ENCODE measurements around the gene EIF4E1B. TPM values are rescaled to one million over a fixed set of nuclear protein-coding genes. Genes with fewer than 3 reads are reported as not detected.

The EIF4E1B gene, protein sequence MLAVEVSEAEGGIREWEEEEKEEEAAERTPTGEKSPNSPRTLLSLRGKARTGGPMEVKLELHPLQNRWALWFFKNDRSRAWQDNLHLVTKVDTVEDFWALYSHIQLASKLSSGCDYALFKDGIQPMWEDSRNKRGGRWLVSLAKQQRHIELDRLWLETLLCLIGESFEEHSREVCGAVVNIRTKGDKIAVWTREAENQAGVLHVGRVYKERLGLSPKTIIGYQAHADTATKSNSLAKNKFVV
- not detected in 2 replicates for total RNA-seq

GRCh38 chr5:176629853-176630680, at the start of gene EIF4E1B, which contains the start of gene SNCB:
Gene EIF4E1B (plus strand): TSS chr5:176630675. CDS start chr5:176642788, 12,113 bp downstream.
Gene SNCB (minus strand): TSS chr5:176630534. CDS start chr5:176629654, 880 bp downstream.

GRCh38 chr5:176609724-176610434, 20.6 kb upstream of the EIF4E1B start, which contains the start of gene GPRIN1:
Gene GPRIN1 (minus strand): TSS chr5:176610156. CDS start chr5:176599834, 10,322 bp downstream.

DNA sequence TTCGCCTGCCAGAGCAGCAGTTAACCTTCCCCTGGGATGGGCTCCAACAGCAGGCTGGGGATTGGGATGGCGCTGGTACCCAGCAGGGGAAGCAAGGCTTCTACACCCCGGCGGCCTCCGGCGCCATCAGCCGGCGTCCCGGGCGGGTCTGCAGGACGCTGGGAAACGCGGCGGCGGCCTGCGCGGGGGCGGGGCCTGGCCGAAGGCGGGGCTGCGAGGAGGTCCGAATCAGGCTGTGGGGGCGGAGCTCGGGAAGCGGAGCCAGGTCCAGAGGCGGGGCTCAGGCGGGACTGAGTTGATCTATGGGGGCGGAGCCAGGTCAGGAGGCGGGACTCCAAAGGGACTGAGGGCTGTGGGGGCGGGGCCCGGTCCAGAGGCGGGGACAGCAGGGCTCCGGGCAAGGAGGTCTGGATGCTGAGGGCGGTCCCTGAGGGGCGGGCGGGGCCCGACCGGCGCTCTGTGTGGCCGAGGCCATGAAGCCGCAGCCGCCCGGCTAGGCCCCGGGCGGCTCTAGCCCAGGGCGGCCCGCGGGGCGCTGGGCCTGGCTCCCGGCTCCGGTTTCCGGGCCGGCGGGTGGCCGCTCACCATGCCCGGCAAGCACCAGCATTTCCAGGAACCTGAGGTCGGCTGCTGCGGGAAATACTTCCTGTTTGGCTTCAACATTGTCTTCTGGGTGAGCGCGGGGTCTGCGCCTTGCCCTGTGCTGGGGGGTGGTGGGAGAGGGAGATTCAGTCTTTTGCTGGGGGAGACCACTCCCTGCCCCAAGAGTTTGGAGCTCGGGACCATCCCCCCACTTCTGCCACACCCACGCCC, 16.8 kb downstream of the EIF4E1B start, which contains the start of gene TSPAN17:
TSPAN17 (plus strand) TSS at position 455 of the 813 bp plus-strand sequence; CDS start at position 587, 132 bp downstream.

Small RNA genes within 50 kb of the gene (small RNA-seq; reads per million reads assigned to genes)
- gene MIR4281: not detected

Other genes with a start within 250 kb of the EIF4E1B start
- 35.1 and 42.0 TPM in 2 replicates for gene NOP16, start 242.1 kb upstream of the EIF4E1B start, total RNA-seq
- gene HIGD2A, start 241.9 kb upstream of the EIF4E1B start, total RNA-seq: 37.5 and 46.7 TPM in 2 replicates
- 93.0 and 116 TPM in 2 replicates for gene CLTB, start 214.1 kb upstream of the EIF4E1B start, total RNA-seq
- 49.3 and 56.4 TPM in 2 replicates for gene FAF2, start 182.3 kb upstream of the EIF4E1B start, total RNA-seq
- gene RNF44, start 93.3 kb upstream of the EIF4E1B start, total RNA-seq: 9.6 and 12.3 TPM in 2 replicates
- gene CDHR2, start 81.3 kb upstream of the EIF4E1B start, total RNA-seq: not detected in 2 replicates
- gene GPRIN1, start 20.5 kb upstream of the EIF4E1B start, total RNA-seq: 7.2 and 7.7 TPM in 2 replicates
- gene SNCB, start 141 bp upstream of the EIF4E1B start, total RNA-seq: 0.27 TPM in 1 of 2 replicates, not detected in the other
- 36.4 and 43.9 TPM in 2 replicates for gene TSPAN17, start 16.8 kb downstream of the EIF4E1B start, total RNA-seq
- gene UNC5A, start 179.9 kb downstream of the EIF4E1B start, total RNA-seq: 0.22 and 0.66 TPM in 2 replicates

Measured in thoracic aorta endothelial cell (primary cell).